Fibroblast of skin of right biceps (primary cell): ENCODE measurements around the gene IL1R2.

Experiments
- DNase-seq: peaks from one replicate; pipeline ENCODE4 v3.0.0-alpha.2; 2013

The IL1R2 gene

GRCh38 chr2:101991721-101992145, at the start of gene IL1R2:
TSS of gene IL1R2 (plus strand) at chr2:101991960. CDS start at chr2:102008576, 16,616 bp downstream.
- DNase-seq, result no peak

GRCh38 chr2:101942851-101943250, 48.9 kb upstream of the IL1R2 start:
- no peak for DNase-seq

- DNase-seq, result no peak
Measured at GRCh38 chr2:101946372-101947039, 45.3 kb upstream of the IL1R2 start.

- no peak for DNase-seq
Measured at GRCh38 chr2:101947374-101947773, 44.4 kb upstream of the IL1R2 start.

GRCh38 chr2:101948625-101949155, 43.1 kb upstream of the IL1R2 start:
- DNase-seq, result no peak

- DNase-seq, result no peak
Measured at GRCh38 chr2:101949304-101949703, 42.5 kb upstream of the IL1R2 start.

- no peak for DNase-seq
Measured at GRCh38 chr2:101951296-101951695, 40.5 kb upstream of the IL1R2 start.

GRCh38 chr2:101952551-101952950, 39.2 kb upstream of the IL1R2 start:
- DNase-seq, result no peak

- peak; percentile 60 for DNase-seq
Measured at GRCh38 chr2:101956465-101957438, 35.0 kb upstream of the IL1R2 start.

GRCh38 chr2:101958061-101958460, 33.7 kb upstream of the IL1R2 start:
- peak; percentile 51 for DNase-seq

- no peak for DNase-seq
Measured at GRCh38 chr2:101960819-101961337, 30.9 kb upstream of the IL1R2 start.

GRCh38 chr2:101961338-101962191, 30.2 kb upstream of the IL1R2 start:
- peak; percentile 88 for DNase-seq

GRCh38 chr2:101962309-101962708, 29.5 kb upstream of the IL1R2 start:
- no peak for DNase-seq

- no peak for DNase-seq
Measured at GRCh38 chr2:101963198-101963597, 28.6 kb upstream of the IL1R2 start.

- DNase-seq, result no peak
Measured at GRCh38 chr2:101967826-101968513, 23.8 kb upstream of the IL1R2 start.

GRCh38 chr2:101969723-101970122, 22.0 kb upstream of the IL1R2 start:
- DNase-seq, result no peak

GRCh38 chr2:101970901-101971300, 20.9 kb upstream of the IL1R2 start:
- DNase-seq, result no peak

- DNase-seq, result no peak
Measured at GRCh38 chr2:101971836-101972235, 19.9 kb upstream of the IL1R2 start.

- peak; percentile 88 for DNase-seq
Measured at GRCh38 chr2:101972621-101973434, 18.9 kb upstream of the IL1R2 start.

GRCh38 chr2:101974663-101975062, 17.1 kb upstream of the IL1R2 start:
- DNase-seq, result peak; percentile 49
